CD14-positive monocyte (primary cell): ENCODE data around the gene CRHR2. TPM values are rescaled to one million over a fixed set of nuclear protein-coding genes. Genes with fewer than 3 reads are reported as not detected.

Experiments used
- DNase-seq, 3 donors: peaks; one replicate each; pipeline ENCODE4 v3.0.0-alpha.2; 2011 to 2022
- H2AFZ ChIP-seq: 2 replicates; pipeline ENCODE4 v1.6.0; 2012; ENCODE audit warnings: mild to moderate bottlenecking, low read depth, low read length, inconsistent platforms; ENCODE audit not compliant: insufficient read depth, poor library complexity, severe bottlenecking
- H3K27ac ChIP-seq, 2 donors: 1 replicate in 1 of 2; 2 replicates in 1 of 2; pipeline ENCODE4 v1.5.1; 2012 to 2013; ENCODE audit warnings: low read length in 2 of 2, control low read depth in 1 of 2, inconsistent platforms in 1 of 2, low read depth in 1 of 2, mild to moderate bottlenecking in 1 of 2
- H3K27me3 ChIP-seq, 2 donors: one replicate each; pipeline versions ENCODE4 v1.6.0 to v1.6.1; 2011 to 2013; ENCODE audit warnings: low read length in 2 of 2; ENCODE audit not compliant: control insufficient read depth in 2 of 2, insufficient read depth in 2 of 2
- H3K36me3 ChIP-seq, 2 donors: replicated peaks in 1 of 2; 1 replicate in 1 of 2; 2 replicates in 1 of 2; pipeline versions ENCODE4 v1.5.1 to v1.6.1; 2012 to 2013; ENCODE audit warnings: low read length in 2 of 2, control low read depth in 1 of 2, inconsistent platforms in 1 of 2, mild to moderate bottlenecking in 1 of 2; ENCODE audit not compliant: insufficient read depth in 2 of 2, control insufficient read depth in 1 of 2
- H3K4me1 ChIP-seq, 2 donors: 1 replicate in 1 of 2; 2 replicates in 1 of 2; pipeline versions ENCODE4 v1.5.1 to v1.6.1; 2012 to 2013; ENCODE audit warnings: low read length in 2 of 2, control low read depth in 1 of 2, inconsistent platforms in 1 of 2, mild to moderate bottlenecking in 1 of 2, moderate library complexity in 1 of 2; ENCODE audit not compliant: insufficient read depth in 2 of 2, control insufficient read depth in 1 of 2
- H3K4me2 ChIP-seq: replicated peaks from 2 replicates; pipeline ENCODE3; 2012; ENCODE audit warnings: low read length, moderate library complexity, mild to moderate bottlenecking; ENCODE audit not compliant: poor library complexity, severe bottlenecking; ENCODE audit errors: extremely low read depth
- H3K4me3 ChIP-seq, 3 experiments: fragments of 200-600 bp in 1 of 3; sonication (generic) in 1 of 3; replicated peaks in 1 of 3; 1 replicate in 2 of 3; 2 replicates in 1 of 3; pipeline ENCODE4 v1.5.1; 2011 to 2013; ENCODE audit warnings: low read length in 3 of 3, mild to moderate bottlenecking in 3 of 3, control low read depth in 2 of 3, low read depth in 2 of 3, inconsistent platforms in 1 of 3, moderate library complexity in 1 of 3
- H3K79me2 ChIP-seq: 2 replicates; pipeline ENCODE4 v1.6.0; 2012; ENCODE audit warnings: mild to moderate bottlenecking, control low read depth, inconsistent platforms, low read length, moderate library complexity; ENCODE audit not compliant: insufficient read depth
- H3K9ac ChIP-seq: 2 replicates; pipeline ENCODE4 v1.6.0; 2017; ENCODE audit warnings: low read length, mild to moderate bottlenecking; ENCODE audit not compliant: insufficient read depth, poor library complexity, severe bottlenecking
- H3K9me3 ChIP-seq, 2 donors: replicated peaks in 1 of 2; 1 replicate in 1 of 2; 2 replicates in 1 of 2; pipeline versions ENCODE4 v1.5.1 to v1.6.1; 2012 to 2013; ENCODE audit warnings: low read length in 2 of 2, control low read depth in 1 of 2; ENCODE audit not compliant: control insufficient read depth in 1 of 2, insufficient read depth in 1 of 2
- H4K20me1 ChIP-seq: 2 replicates; pipeline ENCODE4 v1.6.0; 2012; ENCODE audit warnings: mild to moderate bottlenecking, low read length, control low read depth, moderate library complexity; ENCODE audit not compliant: insufficient read depth
- H3K27ac Mint-ChIP-seq, 7 donors: one replicate each; pipeline ENCODE4 v1.8.0; 2020; ENCODE audit warnings: mild to moderate bottlenecking in 7 of 7, mixed read lengths in 7 of 7, moderate library complexity in 6 of 7, inconsistent platforms in 2 of 7
- H3K27me3 Mint-ChIP-seq, 3 donors: one replicate each; pipeline ENCODE4 v1.8.0; 2021 to 2022; ENCODE audit warnings: low read depth in 3 of 3, mild to moderate bottlenecking in 3 of 3, mixed read lengths in 3 of 3, moderate library complexity in 3 of 3, inconsistent platforms in 1 of 3
- H3K36me3 Mint-ChIP-seq, 2 donors: one replicate each; pipeline ENCODE4 v1.8.0; 2020; ENCODE audit warnings: mixed read lengths in 2 of 2, inconsistent platforms in 1 of 2, mild to moderate bottlenecking in 1 of 2
- H3K4me1 Mint-ChIP-seq: one replicate; pipeline ENCODE4 v1.8.0; 2020; ENCODE audit warnings: mild to moderate bottlenecking, mixed read lengths
- H3K4me3 Mint-ChIP-seq, 2 donors: one replicate each; pipeline ENCODE4 v1.8.0; 2020; ENCODE audit warnings: mild to moderate bottlenecking in 2 of 2, mixed read lengths in 2 of 2, moderate library complexity in 1 of 2
- H3K9me3 Mint-ChIP-seq, 7 donors: one replicate each; pipeline ENCODE4 v1.8.0; 2020 to 2022; ENCODE audit warnings: mixed read lengths in 7 of 7, mild to moderate bottlenecking in 6 of 7, moderate library complexity in 6 of 7, inconsistent platforms in 2 of 7
- WGBS: methylation state at CpG from one replicate; pipeline ENCODE4 v1.1.5; 2013; ENCODE audit warnings: missing lambda C conversion rate; ENCODE audit not compliant: insufficient coverage; 5-methylcytosine and 5-hydroxymethylcytosine counted together
- intact Hi-C, 2 donors: fragments of 100-400 bp; cut with micrococcal nuclease; formaldehyde crosslinking; loops; one replicate each; pipeline versions ENCODE4 v1.15.0 to v1.15.1; 2023
- polyA plus RNA-seq, 3 donors: library from polyadenylated mRNA; depleted of rRNA in 1 of 3; unstranded in 2 of 3; stranded (reverse) in 1 of 3; fragments of 300-500 nt in 2 of 3; fragments of >200 nt in 1 of 3; fragmentation: Illumina TruSeq in 2 of 3; gene quantifications; 1 replicate in 2 of 3; 2 replicates in 1 of 3; pipeline ENCODE4 v1.2.3, GENCODE V29; 2012 to 2021
- TF ChIP-seq, protein P1 (sequence below): fragments of 200-600 bp; IDR thresholded peaks from one replicate; pipeline ENCODE4 v1.8.0; 2022; ENCODE audit warnings: antibody characterized with exemption, mild to moderate bottlenecking

CRHR2 gene
- polyA plus RNA-seq, 3 donors = not detected

DNA sequence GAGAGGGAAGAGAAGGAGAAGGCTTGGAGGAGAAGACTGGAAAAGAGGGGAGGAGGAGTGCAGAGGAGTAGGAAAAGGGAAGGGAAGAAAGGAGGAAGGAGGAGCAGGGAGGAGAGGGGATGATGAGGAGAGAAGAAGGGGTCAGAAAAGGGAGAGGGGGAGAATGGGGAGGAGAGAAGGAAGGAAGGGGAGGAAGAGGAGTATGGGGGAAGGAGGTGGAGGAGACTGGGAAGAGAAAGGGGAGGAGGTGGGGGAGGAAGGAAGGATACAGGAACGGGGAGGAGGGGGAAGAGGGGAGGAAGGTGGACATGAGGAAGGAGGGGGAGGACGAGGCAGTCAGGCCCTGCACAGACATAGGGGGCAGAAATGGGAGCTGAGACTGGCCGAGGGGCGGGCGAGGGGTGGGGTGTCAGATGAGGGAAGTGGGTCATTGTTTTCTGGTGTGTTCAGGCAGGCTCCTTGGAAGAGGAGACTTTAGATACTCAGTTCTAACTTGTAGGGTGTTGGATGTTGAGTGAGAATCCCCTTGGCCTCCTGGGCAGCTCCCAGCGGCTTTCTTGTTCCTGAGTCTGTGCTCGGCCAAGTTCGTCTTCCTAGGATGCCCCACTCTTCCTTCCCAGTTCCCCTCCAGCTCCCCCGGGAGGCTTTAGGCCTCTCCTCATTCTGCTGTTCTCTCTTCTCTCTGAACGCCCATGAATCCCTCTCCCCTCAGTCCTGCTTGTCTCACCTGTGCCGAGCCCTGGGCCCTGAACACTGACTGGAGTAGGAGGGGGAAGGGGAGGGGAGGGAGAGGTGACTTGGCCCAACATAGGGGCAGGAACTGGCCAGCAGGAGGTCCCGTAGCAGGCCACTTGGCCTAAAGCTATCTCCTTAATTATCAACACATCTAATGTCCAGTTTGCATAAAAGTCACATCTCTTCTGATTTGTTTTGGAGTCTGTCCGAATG, 12.8 kb upstream of the CRHR2 start:
- TF ChIP-seq, protein P1, sequence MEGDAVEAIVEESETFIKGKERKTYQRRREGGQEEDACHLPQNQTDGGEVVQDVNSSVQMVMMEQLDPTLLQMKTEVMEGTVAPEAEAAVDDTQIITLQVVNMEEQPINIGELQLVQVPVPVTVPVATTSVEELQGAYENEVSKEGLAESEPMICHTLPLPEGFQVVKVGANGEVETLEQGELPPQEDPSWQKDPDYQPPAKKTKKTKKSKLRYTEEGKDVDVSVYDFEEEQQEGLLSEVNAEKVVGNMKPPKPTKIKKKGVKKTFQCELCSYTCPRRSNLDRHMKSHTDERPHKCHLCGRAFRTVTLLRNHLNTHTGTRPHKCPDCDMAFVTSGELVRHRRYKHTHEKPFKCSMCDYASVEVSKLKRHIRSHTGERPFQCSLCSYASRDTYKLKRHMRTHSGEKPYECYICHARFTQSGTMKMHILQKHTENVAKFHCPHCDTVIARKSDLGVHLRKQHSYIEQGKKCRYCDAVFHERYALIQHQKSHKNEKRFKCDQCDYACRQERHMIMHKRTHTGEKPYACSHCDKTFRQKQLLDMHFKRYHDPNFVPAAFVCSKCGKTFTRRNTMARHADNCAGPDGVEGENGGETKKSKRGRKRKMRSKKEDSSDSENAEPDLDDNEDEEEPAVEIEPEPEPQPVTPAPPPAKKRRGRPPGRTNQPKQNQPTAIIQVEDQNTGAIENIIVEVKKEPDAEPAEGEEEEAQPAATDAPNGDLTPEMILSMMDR = no peak
- H3K27me3 Mint-ChIP-seq = peaks cover 2 to 7% (median 6%) of the 10 kb centered on the region in 3 donors
- no peaks in the 10 kb centered on the region for H3K36me3 ChIP-seq
- DNase-seq = no peak
- WGBS = 88% methylated on average over 9 of the region's 13 CpGs
- H3K4me1 Mint-ChIP-seq = no peaks in the 10 kb centered on the region
- no peak overlapping the region for H3K9ac ChIP-seq
- no peak overlapping the region for H3K27ac ChIP-seq
- no peak overlapping the region for H3K4me2 ChIP-seq
- no peak overlapping the region for H2AFZ ChIP-seq
- H3K9me3 Mint-ChIP-seq = peaks cover 0 to 3% (median 0%) of the 10 kb centered on the region in 7 donors
- H4K20me1 ChIP-seq = no peaks in the 10 kb centered on the region
- no peak overlapping the region for H3K27ac Mint-ChIP-seq
- H3K79me2 ChIP-seq = no peaks in the 10 kb centered on the region
- no peaks in the 10 kb centered on the region for H3K36me3 Mint-ChIP-seq
- intact Hi-C loops = no loop called here
- no peaks in the 10 kb centered on the region for H3K4me1 ChIP-seq
- no peaks in the 10 kb centered on the region for H3K9me3 ChIP-seq
- H3K4me3 Mint-ChIP-seq = no peak overlapping the region
- H3K27me3 ChIP-seq = no peaks in the 10 kb centered on the region
- H3K4me3 ChIP-seq = no peak overlapping the region

DNA sequence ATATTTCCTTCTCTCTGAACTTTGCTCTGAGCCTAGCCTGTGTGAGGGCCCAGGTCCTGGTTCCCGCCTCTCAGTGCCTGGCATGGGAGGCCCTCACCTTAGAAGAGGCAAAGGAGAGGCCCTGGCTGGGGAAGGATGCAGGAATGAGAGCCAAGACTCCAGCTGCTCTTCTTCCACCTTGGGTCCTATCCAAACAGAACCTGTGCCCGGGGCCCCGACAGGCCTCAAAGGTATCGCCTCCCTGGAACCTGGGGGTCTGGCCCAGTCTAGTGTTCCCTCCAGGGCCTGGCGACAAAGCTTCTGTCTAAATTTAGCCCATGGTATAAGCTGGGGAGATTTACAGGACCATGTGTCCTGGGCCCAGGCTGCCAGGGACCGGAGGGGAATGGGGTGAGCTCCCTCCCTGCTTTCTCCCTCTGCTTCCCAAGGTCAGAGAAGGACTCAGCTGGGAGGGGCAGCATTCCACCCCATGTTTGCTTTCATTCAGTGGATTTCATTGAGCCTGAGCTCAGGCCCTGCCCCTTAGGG, 12.0 kb upstream of the CRHR2 start:
- Mint-ChIP-seq H3K27me3 (peaks cover 1 to 7% (median 7%) of the 10 kb centered on the region in 3 donors), H3K36me3 (no peaks in the 10 kb centered on the region)
- 100% methylated on average over 5 of the region's 6 CpGs for WGBS

More for the DNA sequence above, 12.0 kb upstream of the CRHR2 start:
- DNase-seq = no peak
- Histone ChIP-seq H3K4me2 (no peak overlapping the region), H3K79me2 (no peaks in the 10 kb centered on the region), H3K9ac (no peak overlapping the region), H2AFZ (no peak overlapping the region), H3K4me1 (no peaks in the 10 kb centered on the region), H3K9me3 (no peaks in the 10 kb centered on the region), H3K4me3 (no peak overlapping the region), H3K27ac (no peak overlapping the region), H3K36me3 (no peaks in the 10 kb centered on the region), H4K20me1 (no peaks in the 10 kb centered on the region), H3K27me3 (no peaks in the 10 kb centered on the region)
- Mint-ChIP-seq H3K4me1 (no peaks in the 10 kb centered on the region), H3K9me3 (peaks cover 0 to 2% (median 0%) of the 10 kb centered on the region in 7 donors), H3K27ac (no peak overlapping the region), H3K4me3 (no peak overlapping the region)
- TF ChIP-seq, protein P1 = no peak
- intact Hi-C loops = no loop called here
